ENCODE results near the gene MTHFD1L.
"Not testable (repeated sequence)": the region's sequence is repeated elsewhere in the genome, so short reads cannot be mapped to it uniquely, and the experiment has no call there.

Gene MTHFD1L

DNA sequence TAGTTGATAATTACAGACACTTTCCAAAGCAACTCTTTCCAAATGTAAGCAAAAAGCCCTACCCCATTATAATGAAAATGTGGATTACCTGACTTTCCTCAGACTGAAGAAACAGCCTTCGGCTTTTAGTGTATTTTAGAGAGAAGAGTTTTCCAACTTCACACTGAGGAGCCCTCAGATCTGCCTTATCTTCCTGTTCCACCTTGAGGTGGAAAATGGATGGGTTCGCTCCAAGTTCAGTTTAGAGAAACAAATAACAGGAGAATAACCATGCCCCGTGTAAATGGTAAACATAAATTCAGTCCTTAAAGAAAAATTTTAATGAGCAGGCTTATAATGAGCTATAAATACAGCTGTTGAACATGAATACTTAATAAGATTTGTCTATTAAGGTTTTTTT, 21.1 kb upstream of the MTHFD1L start:
- H3K4me3 ChIP-seq (ENCODE audit: insufficient read depth, low read length, poor library complexity, severe bottlenecking): no peak overlapping the region
- peaks cover 7% of the 10 kb centered on the region; the same call in 1 of the 2 replicates for H3K36me3 ChIP-seq (ENCODE audit: low read length)
- no peak overlapping the region for H2AFZ ChIP-seq (ENCODE audit: low read depth, low read length, severe bottlenecking)
- H3K4me2 ChIP-seq (ENCODE audit: low read depth, low read length, poor library complexity, severe bottlenecking): no peak overlapping the region
- no peak overlapping the region for H3K27ac ChIP-seq (ENCODE audit: low read depth, low read length)
- no peaks in the 10 kb centered on the region for H3K9me3 ChIP-seq (ENCODE audit: insufficient read depth, low read length)
- no peaks in the 10 kb centered on the region for H3K9me2 ChIP-seq (replicated peaks; ENCODE audit: insufficient read depth, low read length)
- H3K79me2 ChIP-seq (ENCODE audit: insufficient read depth, low read length): no peaks in the 10 kb centered on the region
- H3F3A ChIP-seq (ENCODE audit: insufficient read depth): no peaks in the 10 kb centered on the region
- no peak overlapping the region for H3K9ac ChIP-seq (ENCODE audit: low read length)
- no peaks in the 10 kb centered on the region for H3K27me3 ChIP-seq (ENCODE audit: low read length)
- no peaks in the 10 kb centered on the region for H4K20me1 ChIP-seq (ENCODE audit: low read depth, low read length)
- TF ChIP-seq EZH2phosphoT487 (conservative IDR thresholded peaks at IDR 0.05; ENCODE audit: low read length): no peak
- TF ChIP-seq, protein P1, sequence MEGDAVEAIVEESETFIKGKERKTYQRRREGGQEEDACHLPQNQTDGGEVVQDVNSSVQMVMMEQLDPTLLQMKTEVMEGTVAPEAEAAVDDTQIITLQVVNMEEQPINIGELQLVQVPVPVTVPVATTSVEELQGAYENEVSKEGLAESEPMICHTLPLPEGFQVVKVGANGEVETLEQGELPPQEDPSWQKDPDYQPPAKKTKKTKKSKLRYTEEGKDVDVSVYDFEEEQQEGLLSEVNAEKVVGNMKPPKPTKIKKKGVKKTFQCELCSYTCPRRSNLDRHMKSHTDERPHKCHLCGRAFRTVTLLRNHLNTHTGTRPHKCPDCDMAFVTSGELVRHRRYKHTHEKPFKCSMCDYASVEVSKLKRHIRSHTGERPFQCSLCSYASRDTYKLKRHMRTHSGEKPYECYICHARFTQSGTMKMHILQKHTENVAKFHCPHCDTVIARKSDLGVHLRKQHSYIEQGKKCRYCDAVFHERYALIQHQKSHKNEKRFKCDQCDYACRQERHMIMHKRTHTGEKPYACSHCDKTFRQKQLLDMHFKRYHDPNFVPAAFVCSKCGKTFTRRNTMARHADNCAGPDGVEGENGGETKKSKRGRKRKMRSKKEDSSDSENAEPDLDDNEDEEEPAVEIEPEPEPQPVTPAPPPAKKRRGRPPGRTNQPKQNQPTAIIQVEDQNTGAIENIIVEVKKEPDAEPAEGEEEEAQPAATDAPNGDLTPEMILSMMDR (IDR thresholded peaks at IDR 0.05; ENCODE audit: insufficient read depth, low read length, poor library complexity, severe bottlenecking): no peak

DNA sequence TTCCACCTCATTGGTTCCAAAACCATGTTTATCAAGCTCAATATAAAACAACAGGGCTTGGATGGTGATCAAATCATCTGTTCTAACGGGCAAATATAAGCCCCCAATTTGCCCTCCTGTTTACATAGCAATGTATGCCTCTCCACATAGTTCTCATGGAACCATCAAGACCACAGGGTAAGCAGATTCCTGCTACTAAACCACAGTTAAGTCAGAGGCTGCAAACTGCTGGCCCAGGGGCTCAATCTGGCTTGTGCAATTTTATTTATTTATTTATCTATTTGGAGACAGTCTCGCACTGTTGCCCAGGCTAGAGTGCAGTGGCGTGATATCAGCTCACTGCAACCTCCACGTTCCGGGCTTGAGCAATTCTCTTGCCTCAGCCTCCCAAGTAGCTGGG, 18.9 kb upstream of the MTHFD1L start:
- Histone ChIP-seq H3K9me3 (ENCODE audit: insufficient read depth, low read length) (no peaks in the 10 kb centered on the region), H4K20me1 (ENCODE audit: low read depth, low read length) (no peaks in the 10 kb centered on the region), H3K9me2 (replicated peaks; ENCODE audit: insufficient read depth, low read length) (no peaks in the 10 kb centered on the region), H2AFZ (ENCODE audit: low read depth, low read length, severe bottlenecking) (no peak overlapping the region), H3K4me3 (ENCODE audit: insufficient read depth, low read length, poor library complexity, severe bottlenecking) (no peak overlapping the region), H3K27ac (ENCODE audit: low read depth, low read length) (no peak overlapping the region), H3K4me2 (ENCODE audit: low read depth, low read length, poor library complexity, severe bottlenecking) (no peak overlapping the region), H3K27me3 (ENCODE audit: low read length) (no peaks in the 10 kb centered on the region), H3F3A (ENCODE audit: insufficient read depth) (no peaks in the 10 kb centered on the region), H3K79me2 (ENCODE audit: insufficient read depth, low read length) (no peaks in the 10 kb centered on the region), H3K9ac (ENCODE audit: low read length) (no peak overlapping the region), H3K36me3 (ENCODE audit: low read length) (no peaks in the 10 kb centered on the region)
- TF ChIP-seq EZH2phosphoT487 (conservative IDR thresholded peaks at IDR 0.05; ENCODE audit: low read length): no peak
- TF ChIP-seq, protein P1 (IDR thresholded peaks at IDR 0.05; ENCODE audit: insufficient read depth, low read length, poor library complexity, severe bottlenecking): no peak

DNA sequence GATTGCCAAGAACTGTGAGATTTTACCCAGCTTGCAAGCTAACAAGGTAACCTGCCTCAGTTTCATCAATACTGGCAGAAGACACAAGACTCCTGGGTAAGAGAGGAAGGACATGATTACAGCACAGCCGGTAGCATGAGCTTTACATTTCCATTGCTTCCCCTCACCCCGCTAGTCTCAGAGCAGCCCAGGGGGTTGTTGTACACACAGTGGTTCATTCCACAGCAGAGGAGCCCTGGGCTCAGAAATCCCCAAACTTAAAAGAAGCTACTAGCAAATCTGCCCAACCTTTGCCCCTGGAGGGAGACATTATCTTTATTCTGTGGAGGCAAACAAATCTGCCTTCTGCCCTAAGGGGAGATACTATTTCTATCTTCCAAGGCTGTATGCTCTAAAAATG, 17.1 kb upstream of the MTHFD1L start:
- no peak overlapping the region for H3K9ac ChIP-seq (ENCODE audit: low read length)

DNA sequence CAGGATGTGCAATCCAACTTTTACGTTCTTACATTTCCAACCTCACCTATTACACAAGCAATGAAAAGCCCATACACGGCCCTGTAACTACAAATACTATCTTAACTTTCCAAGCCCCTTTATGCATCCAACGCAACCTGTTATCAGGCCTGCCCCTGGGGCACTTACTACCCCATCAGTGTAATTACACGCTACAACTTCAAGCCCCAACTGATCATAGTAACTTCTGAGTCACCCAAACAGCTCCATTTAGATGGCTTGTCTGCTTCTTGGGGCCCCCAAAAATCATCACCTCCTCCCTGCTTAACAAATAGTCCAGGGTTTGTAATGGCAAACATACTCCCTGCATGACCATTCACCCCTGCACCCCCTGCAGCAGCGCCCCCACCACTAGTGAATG, 11.1 kb upstream of the MTHFD1L start:
- not testable (repeated sequence) for H3K27ac ChIP-seq (ENCODE audit: low read depth, low read length); H4K20me1 ChIP-seq (ENCODE audit: low read depth, low read length); H3K9me2 ChIP-seq (replicated peaks; ENCODE audit: insufficient read depth, low read length); H3K9me3 ChIP-seq (ENCODE audit: insufficient read depth, low read length); H3K36me3 ChIP-seq (ENCODE audit: low read length); H3K4me2 ChIP-seq (ENCODE audit: low read depth, low read length, poor library complexity, severe bottlenecking); H2AFZ ChIP-seq (ENCODE audit: low read depth, low read length, severe bottlenecking); H3F3A ChIP-seq (ENCODE audit: insufficient read depth); H3K27me3 ChIP-seq (ENCODE audit: low read length); H3K9ac ChIP-seq (ENCODE audit: low read length); H3K79me2 ChIP-seq (ENCODE audit: insufficient read depth, low read length); H3K4me3 ChIP-seq (ENCODE audit: insufficient read depth, low read length, poor library complexity, severe bottlenecking)

More for the DNA sequence above, 17.1 kb upstream of the MTHFD1L start:
- H4K20me1 ChIP-seq (ENCODE audit: low read depth, low read length): no peaks in the 10 kb centered on the region
- no peaks in the 10 kb centered on the region for H3K9me2 ChIP-seq (replicated peaks; ENCODE audit: insufficient read depth, low read length)
- no peak overlapping the region for H3K4me2 ChIP-seq (ENCODE audit: low read depth, low read length, poor library complexity, severe bottlenecking)
- no peaks in the 10 kb centered on the region for H3K9me3 ChIP-seq (ENCODE audit: insufficient read depth, low read length)
- no peaks in the 10 kb centered on the region for H3K36me3 ChIP-seq (ENCODE audit: low read length)
- no peaks in the 10 kb centered on the region for H3K27me3 ChIP-seq (ENCODE audit: low read length)
- no peak overlapping the region for H3K27ac ChIP-seq (ENCODE audit: low read depth, low read length)
- H3K4me3 ChIP-seq (ENCODE audit: insufficient read depth, low read length, poor library complexity, severe bottlenecking): no peak overlapping the region
- H2AFZ ChIP-seq (ENCODE audit: low read depth, low read length, severe bottlenecking): no peak overlapping the region
- no peaks in the 10 kb centered on the region for H3F3A ChIP-seq (ENCODE audit: insufficient read depth)
- no peak for TF ChIP-seq EZH2phosphoT487 (conservative IDR thresholded peaks at IDR 0.05; ENCODE audit: low read length)
- TF ChIP-seq, protein P1 (IDR thresholded peaks at IDR 0.05; ENCODE audit: insufficient read depth, low read length, poor library complexity, severe bottlenecking): no peak
- H3K79me2 ChIP-seq (ENCODE audit: insufficient read depth, low read length): no peaks in the 10 kb centered on the region

DNA sequence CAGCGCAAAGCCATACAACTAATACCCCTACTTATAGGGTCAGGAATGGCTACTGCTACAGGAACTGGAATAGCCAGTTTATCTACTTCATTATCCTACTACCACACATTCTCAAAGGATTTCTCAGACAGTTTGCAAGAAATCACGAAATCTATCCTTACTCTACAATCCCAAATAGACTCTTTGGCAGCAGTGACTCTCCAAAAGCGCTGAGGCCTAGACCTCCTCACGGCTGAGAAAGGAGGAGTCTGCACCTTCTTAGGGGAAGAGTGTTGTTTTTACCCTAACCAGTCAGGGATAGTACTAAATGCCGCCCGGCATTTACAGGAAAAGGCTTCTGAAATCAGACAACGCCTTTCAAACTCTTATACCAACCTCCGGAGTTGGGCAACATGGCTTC, 10.3 kb upstream of the MTHFD1L start:
- H3K4me3 ChIP-seq (ENCODE audit: insufficient read depth, low read length, poor library complexity, severe bottlenecking); H4K20me1 ChIP-seq (ENCODE audit: low read depth, low read length): not testable (repeated sequence)

More for the DNA sequence above, 10.3 kb upstream of the MTHFD1L start:
- H3K9me3 ChIP-seq (ENCODE audit: insufficient read depth, low read length); H3K36me3 ChIP-seq (ENCODE audit: low read length); H3F3A ChIP-seq (ENCODE audit: insufficient read depth); H3K4me2 ChIP-seq (ENCODE audit: low read depth, low read length, poor library complexity, severe bottlenecking); H3K27me3 ChIP-seq (ENCODE audit: low read length); H3K9ac ChIP-seq (ENCODE audit: low read length); H3K9me2 ChIP-seq (replicated peaks; ENCODE audit: insufficient read depth, low read length); H2AFZ ChIP-seq (ENCODE audit: low read depth, low read length, severe bottlenecking); H3K27ac ChIP-seq (ENCODE audit: low read depth, low read length); H3K79me2 ChIP-seq (ENCODE audit: insufficient read depth, low read length): not testable (repeated sequence)

Data from SU-DHL-6 (cell line).